GM12873 (cell line): ENCODE results near the gene COL19A1.

ENCODE experiments used
- TF ChIP-seq, protein P1 (sequence below): IDR thresholded peaks from 2 replicates; pipeline ENCODE4 v1.5.1; 2012; ENCODE audit warnings: low read depth, mild to moderate bottlenecking, moderate library complexity, low read length, control low read depth; ENCODE audit not compliant: insufficient read depth; ENCODE audit errors: missing control alignments

COL19A1 gene

DNA sequence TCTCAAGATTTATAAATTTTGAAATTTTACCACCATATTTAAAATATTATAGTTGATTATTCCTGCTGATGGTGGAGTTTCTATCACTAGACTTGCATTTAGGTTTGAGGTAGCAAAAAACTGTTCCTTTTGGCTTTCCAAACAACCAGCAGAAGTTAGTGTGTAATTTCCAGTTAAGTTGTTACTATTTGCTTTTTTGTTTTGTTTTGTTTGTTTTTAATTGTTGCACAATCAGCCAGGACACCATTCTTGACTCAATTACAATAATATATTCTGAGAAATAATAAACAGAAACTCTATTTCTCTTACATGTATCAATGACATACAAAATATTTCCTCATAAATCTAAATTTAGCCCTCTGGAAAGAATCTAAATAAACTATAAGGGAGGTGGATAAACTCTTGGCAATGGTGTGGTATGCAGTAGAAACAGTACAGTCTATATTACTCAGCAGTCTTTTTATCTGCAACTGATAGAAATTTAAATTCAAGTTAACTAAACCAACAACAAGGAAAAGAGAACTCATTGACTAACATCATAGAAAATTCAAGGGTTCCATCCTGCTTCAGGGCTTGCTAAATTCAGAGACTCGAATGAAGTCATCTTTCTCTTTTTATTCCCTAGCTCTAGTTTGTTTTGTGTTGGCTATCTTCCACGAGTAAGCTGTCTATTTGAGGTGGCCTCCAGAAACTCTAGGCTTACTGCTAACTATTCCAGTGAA, 19.4 kb upstream of the COL19A1 start:
- TF ChIP-seq, protein P1, sequence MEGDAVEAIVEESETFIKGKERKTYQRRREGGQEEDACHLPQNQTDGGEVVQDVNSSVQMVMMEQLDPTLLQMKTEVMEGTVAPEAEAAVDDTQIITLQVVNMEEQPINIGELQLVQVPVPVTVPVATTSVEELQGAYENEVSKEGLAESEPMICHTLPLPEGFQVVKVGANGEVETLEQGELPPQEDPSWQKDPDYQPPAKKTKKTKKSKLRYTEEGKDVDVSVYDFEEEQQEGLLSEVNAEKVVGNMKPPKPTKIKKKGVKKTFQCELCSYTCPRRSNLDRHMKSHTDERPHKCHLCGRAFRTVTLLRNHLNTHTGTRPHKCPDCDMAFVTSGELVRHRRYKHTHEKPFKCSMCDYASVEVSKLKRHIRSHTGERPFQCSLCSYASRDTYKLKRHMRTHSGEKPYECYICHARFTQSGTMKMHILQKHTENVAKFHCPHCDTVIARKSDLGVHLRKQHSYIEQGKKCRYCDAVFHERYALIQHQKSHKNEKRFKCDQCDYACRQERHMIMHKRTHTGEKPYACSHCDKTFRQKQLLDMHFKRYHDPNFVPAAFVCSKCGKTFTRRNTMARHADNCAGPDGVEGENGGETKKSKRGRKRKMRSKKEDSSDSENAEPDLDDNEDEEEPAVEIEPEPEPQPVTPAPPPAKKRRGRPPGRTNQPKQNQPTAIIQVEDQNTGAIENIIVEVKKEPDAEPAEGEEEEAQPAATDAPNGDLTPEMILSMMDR: no peak

DNA sequence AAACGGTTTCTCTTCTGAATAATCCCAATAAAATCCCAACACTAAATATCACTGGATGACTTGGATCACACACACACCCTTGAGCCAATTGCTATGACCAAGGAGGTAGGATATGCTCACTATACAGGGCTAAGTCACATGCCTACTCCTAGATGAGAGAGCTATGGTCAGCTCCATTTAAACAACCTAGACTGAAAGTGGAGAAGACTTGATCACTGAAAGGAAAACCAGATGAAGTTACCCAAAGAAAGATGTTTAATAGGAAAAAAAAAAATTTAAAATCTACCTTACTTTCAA, 18.9 kb upstream of the COL19A1 start:
- TF ChIP-seq, protein P1: no peak

DNA sequence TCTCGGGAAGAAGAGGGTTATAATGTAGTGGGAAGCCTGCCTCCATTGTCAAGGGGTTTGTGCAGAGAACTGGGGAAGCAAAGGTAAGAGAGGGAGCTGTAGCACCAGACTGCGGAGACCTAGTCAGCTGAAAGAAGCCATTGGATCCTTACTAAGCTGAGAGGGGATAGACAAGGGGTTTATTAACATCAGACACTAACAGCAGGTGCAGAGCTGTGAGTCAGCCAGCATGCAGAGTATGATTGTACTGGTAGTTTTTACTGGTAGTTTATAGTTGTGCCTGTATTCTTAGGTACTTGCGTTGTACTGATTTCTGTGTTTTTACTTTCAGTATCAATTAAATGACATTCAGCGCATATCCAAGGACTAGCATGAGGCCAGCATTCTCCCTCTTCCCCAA, 17.8 kb upstream of the COL19A1 start:
- TF ChIP-seq, protein P1: no peak

- TF ChIP-seq, protein P1: no peak
These were observed 13.7 kb upstream of the COL19A1 start for GRCh38 chr6:69852706-69853105.

GRCh38 chr6:69861986-69862385, 4.4 kb upstream of the COL19A1 start:
- TF ChIP-seq, protein P1: no peak

- TF ChIP-seq, protein P1: no peak
These were observed 2.6 kb upstream of the COL19A1 start for GRCh38 chr6:69863766-69864165.

- TF ChIP-seq, protein P1: no peak
These were observed 1.2 kb upstream of the COL19A1 start for GRCh38 chr6:69865126-69865525.
